ENCODE data around the gene MYO7B. TPM values are rescaled to one million over a fixed set of nuclear protein-coding genes. Genes with fewer than 3 reads are reported as not detected.

The MYO7B gene
- total RNA-seq, 1 donor from 2014 or later, result 1.6 TPM

DNA sequence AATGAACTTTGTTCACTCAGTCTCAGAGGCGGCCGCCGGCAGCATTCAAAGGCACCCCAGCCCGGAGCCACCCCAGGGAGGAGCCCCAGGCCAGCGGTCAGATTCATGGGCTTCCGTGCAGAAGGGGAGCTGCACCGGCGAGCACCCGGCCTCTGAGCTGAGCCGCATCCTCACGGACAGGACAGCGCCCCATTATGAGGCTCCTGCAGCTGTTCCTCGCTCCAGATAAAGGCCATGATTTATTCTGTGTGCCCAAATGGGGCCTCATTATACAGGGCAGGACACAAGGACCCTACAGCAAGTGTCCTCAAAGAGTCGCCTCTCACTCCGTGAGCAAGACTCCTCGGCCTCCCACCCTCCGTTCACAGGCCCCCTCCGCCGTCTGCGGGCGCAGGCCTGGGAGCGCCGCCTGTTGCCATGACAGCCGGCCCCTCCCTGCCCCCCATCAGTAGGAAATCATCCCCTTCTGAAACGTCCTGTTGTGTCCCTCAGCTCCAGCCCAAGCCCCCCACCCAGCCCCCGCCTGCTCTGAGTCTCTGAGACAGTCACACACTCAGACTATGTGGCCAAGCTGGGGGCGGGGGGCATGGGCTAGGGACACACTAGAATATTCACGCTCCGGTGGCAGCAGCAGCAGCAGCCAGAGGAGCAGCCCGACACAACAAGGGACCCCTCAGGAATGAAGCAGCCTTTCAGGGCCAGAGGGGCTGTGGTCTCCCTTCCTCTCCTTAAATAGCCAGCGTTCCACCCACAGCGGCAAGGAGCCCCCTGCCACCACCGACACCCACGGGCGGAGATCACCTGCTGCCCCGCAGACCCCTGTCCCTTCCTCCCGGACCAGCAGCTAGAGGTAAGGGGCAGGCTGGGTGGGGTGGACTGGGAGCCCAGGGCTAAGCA lies 110.2 kb downstream of the MYO7B start, which contains the start of gene GPR17:
Gene GPR17 (plus strand): TSS at position 759 of the 897 bp plus-strand sequence. CDS start 4,583 bp downstream, outside the sequence.
- intact Hi-C loops (cut with micrococcal nuclease), result loop anchor here (5.0 to 10.0 kb wide), 3 partner anchors 57 to 448 kb away; partner anchors contain the start of gene SFT2D3

DNA sequence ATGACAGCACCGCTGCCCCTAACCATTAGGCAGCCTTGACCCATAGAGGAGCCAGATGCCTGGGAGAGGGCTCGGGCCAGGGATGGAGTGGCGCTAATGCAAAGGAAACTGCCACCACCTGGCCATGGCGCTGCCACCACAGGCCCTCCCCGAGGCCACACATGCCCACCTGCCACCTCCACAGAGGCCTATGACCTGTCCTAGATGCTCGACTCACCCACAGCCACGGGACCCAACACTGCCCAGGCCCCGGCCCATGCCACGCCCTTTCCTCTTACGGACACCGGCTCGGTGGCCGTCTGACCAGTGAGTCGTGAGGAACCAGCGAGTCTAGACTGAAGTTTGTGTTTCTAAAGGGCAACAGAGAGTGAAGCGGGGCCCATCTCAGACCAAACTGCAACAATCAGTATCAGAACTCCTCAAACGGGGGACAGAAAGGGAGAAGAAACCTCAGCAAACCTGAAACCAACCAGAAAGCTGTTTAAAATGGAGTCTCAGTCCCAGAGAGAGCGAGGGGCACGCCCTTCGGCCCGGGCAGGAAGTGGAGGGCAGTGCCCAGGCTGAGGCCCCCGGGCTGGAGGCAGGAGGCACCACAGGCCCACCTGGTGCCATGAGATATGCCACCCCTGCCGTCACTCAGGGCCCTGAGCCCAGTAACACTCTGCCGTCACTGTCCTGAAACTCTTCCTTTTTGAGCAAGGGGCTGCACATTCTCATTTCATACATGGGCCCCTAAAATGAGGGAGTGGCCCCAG lies 111.2 kb downstream of the MYO7B start:
- intact Hi-C loops (cut with micrococcal nuclease), result loop anchor here (5.0 to 10.0 kb wide), 3 partner anchors 56 to 449 kb away; partner anchors contain the start of gene SFT2D3

GRCh38 chr2:127647242-127648190 lies 112.0 kb downstream of the MYO7B start:
- intact Hi-C loops (cut with micrococcal nuclease), result loop anchor here (5.0 to 10.0 kb wide), 3 partner anchors 55 to 450 kb away; partner anchors contain the start of gene SFT2D3

DNA sequence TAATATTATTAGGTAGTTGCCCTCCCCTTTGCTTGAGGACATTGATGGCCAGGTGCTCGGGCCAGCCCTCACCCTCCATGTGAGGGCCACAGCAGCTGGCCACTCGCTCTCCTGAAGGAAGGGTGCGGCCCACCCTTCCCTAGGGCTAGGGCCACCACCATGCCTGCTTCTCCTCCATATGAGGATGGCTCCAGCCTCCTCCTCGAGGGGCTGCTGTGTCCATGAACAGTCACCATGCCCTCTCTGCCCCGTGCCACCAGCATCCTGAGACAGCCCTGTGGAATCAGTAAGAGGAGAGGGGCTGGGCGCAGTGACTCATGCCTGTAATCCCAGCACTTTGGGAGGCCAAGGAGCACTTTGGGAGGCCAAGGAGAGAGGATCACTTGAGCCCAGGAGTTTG lies 112.8 kb downstream of the MYO7B start:
- intact Hi-C loops (cut with micrococcal nuclease), result loop anchor here (5.0 to 10.0 kb wide), 3 partner anchors 54 to 451 kb away; partner anchors contain the start of gene SFT2D3

DNA sequence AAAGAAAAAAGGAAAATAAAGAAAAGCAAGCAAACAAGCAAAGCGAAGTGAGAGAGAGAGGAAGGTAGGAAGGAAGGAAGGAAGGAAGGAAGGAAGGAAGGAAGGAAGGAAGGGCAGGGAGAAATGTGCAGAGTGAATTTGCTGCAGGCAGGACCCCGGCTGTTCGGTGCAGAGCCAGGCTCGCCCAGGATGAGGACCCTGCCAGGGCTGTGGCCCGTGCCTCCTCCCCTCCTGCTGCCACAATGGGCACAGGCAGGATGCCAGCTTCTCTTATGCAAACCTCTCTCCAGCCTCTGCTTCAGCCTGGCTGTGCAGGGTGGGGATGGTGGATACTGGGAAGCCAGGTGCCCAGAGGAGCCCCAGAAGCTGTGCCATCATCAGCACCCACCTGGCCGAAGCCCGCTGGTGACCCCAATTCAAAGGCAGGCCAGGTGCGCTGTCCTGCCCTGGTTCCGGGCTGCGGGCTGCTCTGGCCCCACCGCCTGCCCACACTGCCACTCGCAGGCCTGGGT lies 113.7 kb downstream of the MYO7B start:
- intact Hi-C loops (cut with micrococcal nuclease), result loop anchor here (1.0 to 10.0 kb wide), 5 partner anchors 53 to 452 kb away; partner anchors contain the start of genes IWS1 and SFT2D3

- intact Hi-C loops (cut with micrococcal nuclease), result loop anchor here (1.0 to 10.0 kb wide), 5 partner anchors 53 to 452 kb away; partner anchors contain the start of genes IWS1 and SFT2D3
Observed at GRCh38 chr2:127649684-127650040, 114.2 kb downstream of the MYO7B start.

- intact Hi-C loops (cut with micrococcal nuclease), result no loop called here
Observed at GRCh38 chr2:127650041-127650784, 114.7 kb downstream of the MYO7B start.

DNA sequence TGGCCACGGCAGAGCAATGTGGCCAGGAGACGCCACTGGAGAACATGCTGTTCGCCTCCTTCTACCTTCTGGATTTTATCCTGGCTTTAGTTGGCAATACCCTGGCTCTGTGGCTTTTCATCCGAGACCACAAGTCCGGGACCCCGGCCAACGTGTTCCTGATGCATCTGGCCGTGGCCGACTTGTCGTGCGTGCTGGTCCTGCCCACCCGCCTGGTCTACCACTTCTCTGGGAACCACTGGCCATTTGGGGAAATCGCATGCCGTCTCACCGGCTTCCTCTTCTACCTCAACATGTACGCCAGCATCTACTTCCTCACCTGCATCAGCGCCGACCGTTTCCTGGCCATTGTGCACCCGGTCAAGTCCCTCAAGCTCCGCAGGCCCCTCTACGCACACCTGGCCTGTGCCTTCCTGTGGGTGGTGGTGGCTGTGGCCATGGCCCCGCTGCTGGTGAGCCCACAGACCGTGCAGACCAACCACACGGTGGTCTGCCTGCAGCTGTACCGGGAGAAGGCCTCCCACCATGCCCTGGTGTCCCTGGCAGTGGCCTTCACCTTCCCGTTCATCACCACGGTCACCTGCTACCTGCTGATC lies 115.4 kb downstream of the MYO7B start:
- intact Hi-C loops (cut with micrococcal nuclease), result no loop called here

- intact Hi-C loops (cut with micrococcal nuclease), result no loop called here
Observed at GRCh38 chr2:127651381-127651809, 115.9 kb downstream of the MYO7B start.

DNA sequence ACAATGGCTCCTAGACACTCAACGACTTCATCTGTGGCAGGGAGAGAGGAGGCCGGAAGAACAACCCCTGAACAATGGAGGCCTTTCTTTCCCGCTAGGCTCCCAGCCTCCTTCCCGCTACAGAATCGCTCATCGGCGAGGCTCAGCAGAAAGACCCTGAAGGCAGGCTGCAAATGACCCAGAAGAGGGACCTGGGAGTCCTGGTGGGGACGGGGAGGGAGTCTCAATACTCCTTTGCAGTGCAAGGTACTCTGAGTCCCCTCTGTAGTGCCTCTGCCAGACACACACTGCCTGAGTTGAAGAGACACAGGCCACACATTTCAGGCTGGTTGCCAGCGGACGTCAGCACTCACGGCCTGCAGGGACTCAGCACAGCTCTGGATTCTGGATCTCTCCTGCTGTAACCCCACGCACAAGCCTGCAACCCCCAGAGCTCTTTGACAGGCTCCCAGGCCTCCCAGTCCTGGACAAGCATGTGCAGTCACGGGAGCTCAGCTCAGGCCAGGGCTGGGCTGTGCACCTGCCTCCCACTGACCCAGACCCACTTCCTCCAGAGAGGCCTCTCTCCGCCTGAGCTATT lies 116.6 kb downstream of the MYO7B start:
- intact Hi-C loops (cut with micrococcal nuclease), result no loop called here

- intact Hi-C loops (cut with micrococcal nuclease), result no loop called here
Observed at GRCh38 chr2:127652786-127653357, 117.4 kb downstream of the MYO7B start.

DNA sequence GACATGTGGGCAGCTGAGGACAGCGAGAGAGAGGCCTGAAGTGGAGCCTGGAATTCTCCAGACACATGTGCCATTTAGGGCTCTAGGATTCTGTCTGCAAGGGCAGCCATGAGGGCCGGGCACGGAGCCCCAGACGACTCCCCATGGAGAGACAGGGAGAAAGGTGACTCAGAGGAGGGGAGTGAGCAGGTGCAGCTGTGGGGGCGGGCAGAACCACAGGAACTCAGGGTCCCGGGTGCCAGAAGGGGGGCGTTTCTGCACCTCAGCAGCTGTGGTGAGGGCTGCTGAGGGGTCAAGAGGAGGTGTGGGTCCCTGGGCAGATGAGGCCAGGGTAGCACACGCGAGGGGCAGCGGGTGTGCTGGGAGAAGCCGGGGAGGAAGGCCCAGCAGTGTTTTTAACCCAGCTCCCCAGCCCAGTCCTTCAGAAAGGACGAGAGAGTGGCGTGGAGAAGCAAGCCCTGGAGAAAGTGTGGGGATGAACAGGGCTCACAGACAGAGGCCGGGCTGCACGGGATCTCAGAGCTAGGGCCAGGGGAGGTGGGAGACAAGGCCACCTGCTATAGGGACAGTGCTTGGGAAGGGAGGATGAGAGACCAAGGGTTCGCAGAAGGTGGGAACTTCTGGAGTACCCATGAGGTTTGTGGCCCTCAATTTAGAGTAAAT lies 118.1 kb downstream of the MYO7B start:
- intact Hi-C loops (cut with micrococcal nuclease), result no loop called here

GRCh38 chr2:127654084-127654837 lies 118.8 kb downstream of the MYO7B start:
- intact Hi-C loops (cut with micrococcal nuclease), result no loop called here

GRCh38 chr2:127654838-127655175 lies 119.3 kb downstream of the MYO7B start:
- intact Hi-C loops (cut with micrococcal nuclease), result no loop called here

- intact Hi-C loops (cut with micrococcal nuclease), result no loop called here
Observed at GRCh38 chr2:127655209-127656073, 120.0 kb downstream of the MYO7B start.

DNA sequence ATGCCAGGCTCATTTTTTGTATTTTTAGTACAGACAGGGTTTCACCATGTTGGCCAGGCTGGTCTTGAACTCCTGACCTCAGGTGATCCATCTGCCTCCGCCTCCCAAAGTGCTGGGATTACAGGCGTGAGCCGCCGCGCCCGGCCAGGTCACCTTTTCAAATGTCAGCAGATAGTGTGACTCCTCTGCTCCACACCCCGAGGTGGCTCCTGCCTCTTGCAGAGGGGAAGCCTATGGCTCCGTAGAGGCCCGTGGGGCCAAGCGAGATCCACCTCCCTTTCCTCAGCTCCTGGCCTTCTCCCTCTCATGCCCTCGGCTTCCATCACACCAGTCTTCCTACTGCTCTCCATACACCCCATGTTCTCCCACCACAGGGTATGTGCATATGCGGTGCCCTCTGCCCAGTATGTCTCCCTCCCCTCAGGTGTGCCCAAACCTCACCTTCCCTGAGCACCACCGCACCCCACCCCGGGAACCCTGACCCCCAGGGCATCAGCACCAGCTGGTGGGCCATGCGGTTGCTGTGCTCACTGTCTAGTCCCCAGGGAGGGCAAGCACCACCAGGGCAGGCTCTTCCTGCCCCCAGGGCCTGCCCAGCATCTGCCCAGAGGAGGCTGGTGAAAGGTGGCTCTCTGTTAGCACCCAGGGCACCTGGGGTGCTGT lies 121.2 kb downstream of the MYO7B start:
- intact Hi-C loops (cut with micrococcal nuclease), result no loop called here
